ENCODE data around the gene CTNNBIP1. TPM values are rescaled to one million over a fixed set of nuclear protein-coding genes. Genes with fewer than 3 reads are reported as not detected.

CTNNBIP1 gene
- total and polyA plus RNA-seq, 9 of the 15 experiments (the other 6 are each of a cell fraction or from before 2014, with no cell fraction given): 0.65 to 29.2 (median 14.7) TPM

- peak overlapping the region; percentile 62 for H3K4me3 ChIP-seq
- BruUV-seq (replicated peaks): no TSS peak
- H3K27ac ChIP-seq (ENCODE audit: extremely low read depth, low read depth, low read length): no peak overlapping the region
- peak overlapping the region; percentile 90 for H3K4me2 ChIP-seq (ENCODE audit: insufficient read depth, low read length)
- no peaks in the 10 kb centered on the region for H3K9me3 ChIP-seq (replicated peaks; ENCODE audit: control insufficient read depth, insufficient read depth, low read depth, low read length)
- FAIRE-seq (no peak), DNase-seq (ENCODE audit: extremely low read depth in 1 of 4, low spot score in 3 of 4) (no peak), ATAC-seq (no peak)
- 22% methylated on average over 8 of the region's 8 CpGs for WGBS (ENCODE audit: insufficient coverage, low coverage, missing lambda C conversion rate)
- peaks cover 20% of the 10 kb centered on the region for H3K79me2 ChIP-seq (ENCODE audit: control insufficient read depth, insufficient read depth, low read length)
- H2AFZ ChIP-seq (ENCODE audit: low read depth, low read length): peak overlapping the region; percentile 64
- peaks cover 4% of the 10 kb centered on the region; the same call in 1 of the 2 replicates for H4K20me1 ChIP-seq (replicated peaks; ENCODE audit: control insufficient read depth, insufficient read depth, low read length)
- TF ChIP-seq ETV6 (IDR thresholded peaks at IDR 0.05; ENCODE audit: borderline replicate concordance in 1 of 2, low read depth in 2 of 2, low read length in 1 of 2): 0 out of 4 replicates have a peak, but pooled peaks of 1 of the 2 experiments have one; percentile 25
- no peak for TF ChIP-seq ETV6 (CRISPR knock-in tag; IDR thresholded peaks at IDR 0.05; ENCODE audit: borderline replicate concordance)
- TF ChIP-seq CBX3 (IDR thresholded peaks at IDR 0.05; ENCODE audit: borderline replicate concordance in 1 of 2, low read length in 2 of 2): no peak
- H3K9me1 ChIP-seq (ENCODE audit: control insufficient read depth, insufficient read depth, low read length): no peaks in the 10 kb centered on the region
- in situ Hi-C loops (cut with MboI): no loop called here
- CTCF ChIA-PET (ENCODE audit: low intra/inter-chr PET ratio): no interaction called here
- no peaks in the 10 kb centered on the region for H3K36me3 ChIP-seq (ENCODE audit: control insufficient read depth, insufficient read depth, low read length)
- intact Hi-C loops (cut with micrococcal nuclease): no loop called here
- H3K4me1 ChIP-seq (replicated peaks in 1 of 2; ENCODE audit: control insufficient read depth in 2 of 2, insufficient read depth in 2 of 2, low read length in 2 of 2): peaks cover 11 to 25% of the 10 kb centered on the region in 2 experiments
- peak overlapping the region; percentile 7 to 83; a peak in 2 of 4 replicates for H3K9ac ChIP-seq (ENCODE audit: insufficient read depth in 1 of 2, low read depth in 2 of 2, low read length in 2 of 2)
- POLR2A ChIA-PET: interaction anchor here (0.8 to 1.2 kb wide), 3 partner anchors 9 to 32 kb away, joined by 3 read pairs; no protein-coding TSS in a partner anchor
- peaks cover 4 to 26% of the 10 kb centered on the region in 2 experiments; a peak in 4 of 5 replicates for H3K27me3 ChIP-seq (ENCODE audit: control insufficient read depth in 2 of 2, insufficient read depth in 2 of 2, low read length in 2 of 2)
These were observed 87.6 kb downstream of the CTNNBIP1 start for GRCh38 chr1:9822490-9822889.

DNA sequence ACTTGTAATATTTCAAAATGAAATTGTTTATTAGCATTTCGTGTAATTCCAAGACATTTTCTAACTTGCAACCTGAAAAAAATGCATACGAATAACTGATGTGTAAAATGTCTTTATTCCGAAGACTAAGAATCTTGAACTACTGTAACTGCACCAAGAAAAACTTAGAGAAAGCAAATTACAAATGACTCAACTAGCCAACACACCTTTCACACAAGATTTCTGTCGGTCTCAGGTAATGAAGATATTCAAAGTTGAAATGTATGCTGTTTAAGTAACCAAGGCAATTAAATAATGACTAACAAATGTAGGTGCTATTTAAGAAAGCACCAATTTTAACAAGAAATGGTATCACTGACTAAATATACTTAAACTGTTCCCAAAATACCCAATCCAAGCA is 88.4 kb downstream of the CTNNBIP1 start:
- CTCF ChIA-PET (ENCODE audit: low intra/inter-chr PET ratio): no interaction called here
- Histone ChIP-seq H2AFZ (ENCODE audit: low read depth, low read length) (no peak overlapping the region), H3K4me3 (no peak overlapping the region), H3K27me3 (ENCODE audit: control insufficient read depth in 2 of 2, insufficient read depth in 2 of 2, low read length in 2 of 2) (peaks cover 3 to 21% of the 10 kb centered on the region in 2 experiments; a peak in 4 of 5 replicates), H3K79me2 (ENCODE audit: control insufficient read depth, insufficient read depth, low read length) (peaks cover 20% of the 10 kb centered on the region), H3K27ac (ENCODE audit: extremely low read depth, low read depth, low read length) (no peak overlapping the region), H3K9ac (ENCODE audit: insufficient read depth in 1 of 2, low read depth in 2 of 2, low read length in 2 of 2) (no peak overlapping the region), H3K36me3 (ENCODE audit: control insufficient read depth, insufficient read depth, low read length) (no peaks in the 10 kb centered on the region), H3K9me1 (ENCODE audit: control insufficient read depth, insufficient read depth, low read length) (no peaks in the 10 kb centered on the region), H3K4me2 (ENCODE audit: insufficient read depth, low read length) (no peak overlapping the region), H4K20me1 (replicated peaks; ENCODE audit: control insufficient read depth, insufficient read depth, low read length) (peaks cover 4% of the 10 kb centered on the region; the same call in 1 of the 2 replicates), H3K9me3 (replicated peaks; ENCODE audit: control insufficient read depth, insufficient read depth, low read depth, low read length) (no peaks in the 10 kb centered on the region), H3K4me1 (replicated peaks in 1 of 2; ENCODE audit: control insufficient read depth in 2 of 2, insufficient read depth in 2 of 2, low read length in 2 of 2) (peaks cover 9 to 23% of the 10 kb centered on the region in 2 experiments)
- TF ChIP-seq ZBTB8A (IDR thresholded peaks at IDR 0.05; ENCODE audit: partially characterized antibody) (no peak), KLF6 (CRISPR knock-in tag; IDR thresholded peaks at IDR 0.05; ENCODE audit: borderline replicate concordance) (no peak), TFAP4 (CRISPR knock-in tag; IDR thresholded peaks at IDR 0.05; ENCODE audit: borderline replicate concordance) (no peak), KDM1A (IDR thresholded peaks at IDR 0.05) (no peak)
- TF ChIP-seq, protein P1, sequence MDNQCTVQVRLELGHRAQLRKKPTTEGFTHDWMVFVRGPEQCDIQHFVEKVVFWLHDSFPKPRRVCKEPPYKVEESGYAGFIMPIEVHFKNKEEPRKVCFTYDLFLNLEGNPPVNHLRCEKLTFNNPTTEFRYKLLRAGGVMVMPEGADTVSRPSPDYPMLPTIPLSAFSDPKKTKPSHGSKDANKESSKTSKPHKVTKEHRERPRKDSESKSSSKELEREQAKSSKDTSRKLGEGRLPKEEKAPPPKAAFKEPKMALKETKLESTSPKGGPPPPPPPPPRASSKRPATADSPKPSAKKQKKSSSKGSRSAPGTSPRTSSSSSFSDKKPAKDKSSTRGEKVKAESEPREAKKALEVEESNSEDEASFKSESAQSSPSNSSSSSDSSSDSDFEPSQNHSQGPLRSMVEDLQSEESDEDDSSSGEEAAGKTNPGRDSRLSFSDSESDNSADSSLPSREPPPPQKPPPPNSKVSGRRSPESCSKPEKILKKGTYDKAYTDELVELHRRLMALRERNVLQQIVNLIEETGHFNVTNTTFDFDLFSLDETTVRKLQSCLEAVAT (IDR thresholded peaks at IDR 0.05): no peak
- TF ChIP-seq, protein P2, sequence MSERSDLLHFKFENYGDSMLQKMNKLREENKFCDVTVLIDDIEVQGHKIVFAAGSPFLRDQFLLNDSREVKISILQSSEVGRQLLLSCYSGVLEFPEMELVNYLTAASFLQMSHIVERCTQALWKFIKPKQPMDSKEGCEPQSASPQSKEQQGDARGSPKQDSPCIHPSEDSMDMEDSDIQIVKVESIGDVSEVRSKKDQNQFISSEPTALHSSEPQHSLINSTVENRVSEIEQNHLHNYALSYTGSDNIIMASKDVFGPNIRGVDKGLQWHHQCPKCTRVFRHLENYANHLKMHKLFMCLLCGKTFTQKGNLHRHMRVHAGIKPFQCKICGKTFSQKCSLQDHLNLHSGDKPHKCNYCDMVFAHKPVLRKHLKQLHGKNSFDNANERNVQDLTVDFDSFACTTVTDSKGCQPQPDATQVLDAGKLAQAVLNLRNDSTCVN (CRISPR knock-in tag; IDR thresholded peaks at IDR 0.05): no peak
- DNase-seq (ENCODE audit: extremely low read depth in 1 of 4, low spot score in 3 of 4) (no peak), FAIRE-seq (no peak), ATAC-seq (no peak)
- in situ Hi-C loops (cut with MboI) (no loop called here), intact Hi-C loops (cut with micrococcal nuclease) (no loop called here)
- BruUV-seq (replicated peaks): TSS peak; percentile 49
- POLR2A ChIA-PET: interaction anchor here (1.0 to 1.2 kb wide), 2 partner anchors 20 to 31 kb away, joined by 3 read pairs; no protein-coding TSS in a partner anchor
- WGBS (ENCODE audit: insufficient coverage, low coverage, missing lambda C conversion rate): 63% methylated on average over 4 of the region's 4 CpGs
